8988T (cell line): ENCODE measurements around the gene ABLIM3.
A peak's percentile ranks its signal among the peaks of the same experiment; 100 is the strongest.

Experiments
- DNase-seq: peaks from one replicate; pipeline ENCODE4 v3.0.0; 2011

ABLIM3 gene

GRCh38 chr5:149221326-149221725, 80.0 kb downstream of the ABLIM3 start:
- DNase-seq: no peak

DNA sequence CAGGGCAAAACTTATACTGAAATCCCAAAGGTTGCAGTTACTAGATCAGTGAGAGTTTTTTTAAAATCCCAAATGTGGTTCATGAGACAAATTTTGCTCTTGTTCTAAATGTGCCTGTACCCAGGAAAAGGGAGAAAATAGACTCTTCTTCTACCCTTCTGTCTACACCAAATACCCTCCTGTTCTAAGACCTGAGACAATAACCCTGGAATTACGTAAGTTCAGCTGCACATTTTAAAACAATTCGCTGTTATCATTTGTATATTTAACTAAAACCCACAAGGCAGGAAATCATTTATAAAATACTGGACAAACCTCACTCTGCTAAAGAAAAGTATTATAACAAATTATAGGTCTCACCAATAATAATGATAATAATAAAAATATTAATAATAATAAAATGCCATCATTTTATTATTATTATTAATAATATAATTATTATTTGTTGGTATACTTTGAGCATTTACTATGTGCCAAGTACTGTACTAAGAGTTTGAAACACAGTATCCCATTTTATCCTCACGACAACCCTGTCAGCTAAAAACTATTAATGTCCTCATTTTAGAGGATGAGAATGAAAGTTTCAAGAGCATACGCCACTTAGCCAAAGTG, 80.5 kb downstream of the ABLIM3 start:
- DNase-seq: no peak

DNA sequence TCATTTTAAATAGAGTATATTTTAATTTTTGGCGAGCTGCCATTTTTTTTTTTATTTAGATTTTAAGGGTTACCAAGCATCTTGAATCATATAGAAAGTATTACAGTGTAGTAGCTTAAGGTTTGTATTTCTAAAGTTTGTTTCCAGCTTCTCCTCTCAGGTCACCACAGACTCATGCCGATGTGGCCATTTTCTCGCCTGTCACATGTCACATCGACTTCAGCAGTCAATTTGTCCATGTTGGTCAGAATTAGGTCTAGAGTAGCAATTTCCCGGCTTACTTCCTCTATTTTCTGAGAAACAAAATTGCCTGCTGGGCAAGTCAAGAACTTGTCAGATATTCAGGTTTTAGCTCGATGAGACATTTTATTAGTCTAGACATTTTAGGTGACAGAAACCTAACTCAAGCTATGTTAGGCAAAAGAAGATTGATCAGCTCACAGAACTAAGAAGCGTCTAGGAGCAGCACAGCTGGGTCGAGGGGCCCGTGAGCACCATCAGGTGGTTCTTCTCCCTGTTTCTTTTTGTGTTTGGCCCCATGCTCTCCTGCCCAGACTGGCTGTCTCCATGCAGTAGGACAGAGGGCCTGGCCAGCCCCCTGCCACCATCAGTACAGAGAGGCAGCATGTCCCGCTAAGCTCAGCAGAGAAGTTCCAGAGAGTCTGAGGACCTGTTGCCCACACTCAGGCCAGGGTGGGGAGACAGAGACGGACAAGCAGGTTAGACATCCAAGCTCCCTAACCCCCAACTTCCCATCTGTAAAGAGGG, 82.0 kb downstream of the ABLIM3 start:
- DNase-seq: no peak

DNA sequence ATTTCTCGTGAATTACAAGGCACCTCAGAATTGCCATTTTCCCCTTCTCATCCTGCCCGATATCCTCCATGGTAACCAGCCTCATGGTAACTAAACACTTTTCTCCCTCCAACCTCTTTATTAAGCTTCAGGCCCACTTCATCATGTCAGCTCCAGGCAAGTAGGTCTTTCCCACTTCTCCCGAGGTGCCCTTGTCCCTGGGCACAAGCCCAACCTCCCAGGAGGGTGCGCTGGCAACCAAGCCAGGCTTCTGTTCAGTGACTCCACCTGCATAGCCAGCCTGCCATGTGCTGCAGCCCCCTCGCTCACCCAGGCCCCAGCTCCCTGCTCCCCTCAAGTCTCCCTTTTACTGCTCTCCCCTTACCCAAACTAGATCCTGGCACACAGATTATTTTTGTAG, 83.0 kb downstream of the ABLIM3 start:
- DNase-seq: no peak

DNA sequence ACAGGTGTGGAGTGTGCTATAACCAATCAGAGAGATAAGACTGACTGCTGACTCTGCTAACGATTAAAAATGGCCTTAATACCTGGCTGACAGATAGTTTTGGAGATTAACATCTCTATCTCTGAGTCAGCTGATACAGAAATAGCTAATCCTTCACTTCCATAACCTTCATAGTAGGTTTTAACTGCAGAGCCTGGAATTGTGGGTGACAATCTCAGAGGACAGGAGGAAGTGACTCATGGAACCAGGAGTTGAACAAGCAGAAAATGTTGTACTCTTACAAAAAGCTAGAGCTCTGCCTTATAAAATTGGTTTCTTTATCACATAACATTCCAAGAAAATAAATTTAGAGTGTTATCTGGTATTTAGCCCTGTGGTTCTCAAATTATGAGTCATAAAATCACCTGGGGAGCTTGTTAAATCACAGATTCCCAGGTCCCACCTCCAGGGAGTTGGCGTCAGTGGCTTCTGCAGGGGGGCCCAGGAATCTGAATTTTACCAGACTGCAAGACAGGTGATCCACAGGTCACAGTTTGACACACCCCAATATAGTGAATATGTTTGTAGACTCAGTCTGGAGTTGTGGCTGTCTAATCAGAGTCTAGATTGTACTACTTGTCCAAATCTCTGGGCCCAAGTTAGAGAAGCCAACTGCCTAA, 86.0 kb downstream of the ABLIM3 start:
- DNase-seq: no peak

DNA sequence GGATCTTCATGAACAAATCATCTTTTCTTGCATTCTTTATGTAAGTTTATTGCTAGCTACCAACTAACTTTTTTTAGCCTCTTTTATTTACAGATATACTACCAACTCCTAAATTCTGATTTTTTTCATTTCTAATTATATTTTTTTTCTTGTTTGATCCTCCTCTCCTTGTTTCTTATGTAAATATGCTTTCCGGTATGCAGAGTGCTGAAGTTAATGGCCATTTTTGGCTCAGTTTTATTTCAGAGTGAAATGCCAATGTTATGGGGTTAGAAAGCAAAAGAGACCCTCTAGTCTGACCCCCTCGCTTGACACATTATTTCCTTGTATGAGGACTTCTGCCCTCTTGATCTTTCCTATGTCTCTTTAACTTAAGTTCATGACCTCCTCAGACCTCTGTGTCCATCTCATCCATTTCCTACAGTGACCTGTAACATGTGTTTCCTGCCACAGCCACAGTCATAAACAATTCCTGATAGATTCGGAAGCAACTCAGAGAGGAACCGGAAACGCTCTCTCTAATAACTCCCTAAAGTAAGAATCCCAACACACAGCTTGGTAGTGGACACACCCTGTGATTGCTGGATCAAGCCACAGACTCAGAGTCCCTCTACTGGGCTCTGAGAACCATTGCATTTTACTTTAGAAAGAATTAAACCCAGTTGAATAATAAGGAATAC, 87.5 kb downstream of the ABLIM3 start:
- peak; percentile 46 for DNase-seq

DNA sequence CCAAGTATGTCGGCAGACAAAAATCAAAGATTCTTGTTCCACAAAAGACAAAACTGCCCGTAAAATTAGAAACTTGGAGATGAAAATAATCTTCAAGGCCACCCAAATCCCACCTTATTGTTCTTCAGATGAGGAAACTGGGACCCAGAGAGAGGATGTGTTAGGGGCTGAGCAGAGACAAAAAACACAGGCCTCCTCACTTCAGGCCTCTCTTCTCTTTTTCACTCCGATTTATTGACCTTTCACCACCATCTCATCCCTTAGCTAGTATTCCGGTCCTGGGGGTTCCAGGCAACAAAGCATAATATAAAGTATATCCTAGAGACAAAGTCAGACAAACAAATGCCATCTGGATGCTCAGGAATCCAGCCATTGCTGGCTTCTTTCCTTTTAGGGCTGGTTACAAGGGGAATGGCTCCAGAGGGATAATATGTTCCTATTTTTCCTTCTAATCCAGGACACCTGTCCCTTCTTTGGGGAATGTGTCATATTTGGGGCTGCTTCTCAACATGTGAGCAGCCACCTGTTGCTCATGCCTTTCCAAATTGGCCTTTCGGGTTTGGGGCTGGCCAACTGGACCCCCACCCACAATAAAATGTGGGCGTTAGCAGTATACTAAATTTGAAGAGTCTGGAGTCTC, 88.1 kb downstream of the ABLIM3 start:
- DNase-seq: no peak

- DNase-seq: no peak
These were observed 94.5 kb downstream of the ABLIM3 start for GRCh38 chr5:149235841-149236240.

GRCh38 chr5:149237662-149238061, 96.4 kb downstream of the ABLIM3 start:
- DNase-seq: no peak

GRCh38 chr5:149238540-149238939, 97.2 kb downstream of the ABLIM3 start:
- DNase-seq: no peak

GRCh38 chr5:149239917-149240316, 98.6 kb downstream of the ABLIM3 start:
- DNase-seq: no peak

- DNase-seq: no peak
These were observed 99.2 kb downstream of the ABLIM3 start for GRCh38 chr5:149240354-149240998.

DNA sequence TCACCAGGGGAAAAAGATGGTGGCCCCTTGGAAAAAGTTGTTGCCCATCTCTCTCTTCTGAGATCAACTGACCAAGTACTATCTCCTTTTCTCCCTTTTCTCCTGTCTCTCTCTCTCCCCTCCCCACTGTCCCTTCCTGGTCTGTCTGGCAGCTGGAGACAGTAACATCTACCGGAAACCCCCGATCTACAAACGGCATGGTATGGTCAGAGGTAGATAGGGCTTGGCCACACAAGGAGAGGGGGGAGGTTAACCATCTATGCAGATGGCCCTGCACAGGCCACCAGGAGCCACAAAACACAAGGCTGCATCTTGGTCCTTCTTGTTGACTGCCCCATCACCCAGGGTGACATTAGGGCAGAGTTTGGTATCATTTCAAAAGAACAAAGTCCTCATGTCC, 101.0 kb downstream of the ABLIM3 start:
- DNase-seq: no peak

DNA sequence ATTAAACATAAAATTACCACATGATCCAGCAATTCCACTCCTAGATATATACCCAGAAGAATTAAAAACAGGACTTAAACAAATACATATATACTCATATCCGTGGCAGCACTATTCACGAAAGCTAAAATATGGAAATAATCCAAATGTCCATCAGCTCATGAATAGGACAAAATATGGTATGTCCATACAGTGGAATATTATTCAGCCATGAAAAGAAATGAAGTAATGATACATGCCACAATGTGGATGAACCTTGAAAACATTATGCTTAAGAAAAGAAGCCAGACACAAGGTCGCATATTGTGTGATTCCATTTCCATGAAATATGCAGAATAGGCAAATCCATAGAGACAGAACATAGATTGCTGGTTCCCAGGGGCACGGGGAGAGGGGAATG, 105.6 kb downstream of the ABLIM3 start:
- no peak for DNase-seq

- DNase-seq: no peak
These were observed 106.4 kb downstream of the ABLIM3 start for GRCh38 chr5:149247726-149248125.

GRCh38 chr5:149251546-149251945, 110.3 kb downstream of the ABLIM3 start:
- DNase-seq: no peak

DNA sequence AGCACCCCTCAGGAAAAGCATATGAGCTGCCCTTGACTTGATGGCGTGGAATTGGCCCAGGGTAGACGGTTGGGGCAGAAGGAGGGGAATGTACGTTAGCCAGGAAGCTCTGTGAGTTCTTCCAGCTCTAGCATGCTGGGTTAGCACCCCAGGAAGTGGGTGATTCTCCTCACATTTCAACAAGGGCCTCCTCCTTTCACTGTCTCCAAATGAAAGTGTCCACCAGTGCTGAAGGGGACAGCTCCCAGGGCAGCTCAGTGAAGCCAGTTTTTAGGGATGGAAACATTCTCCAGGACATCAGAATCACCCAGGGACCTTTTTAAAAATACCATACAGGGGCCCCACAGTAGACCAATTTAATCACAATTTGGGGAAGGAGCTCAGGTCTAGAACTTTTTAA, 113.2 kb downstream of the ABLIM3 start:
- DNase-seq: no peak

DNA sequence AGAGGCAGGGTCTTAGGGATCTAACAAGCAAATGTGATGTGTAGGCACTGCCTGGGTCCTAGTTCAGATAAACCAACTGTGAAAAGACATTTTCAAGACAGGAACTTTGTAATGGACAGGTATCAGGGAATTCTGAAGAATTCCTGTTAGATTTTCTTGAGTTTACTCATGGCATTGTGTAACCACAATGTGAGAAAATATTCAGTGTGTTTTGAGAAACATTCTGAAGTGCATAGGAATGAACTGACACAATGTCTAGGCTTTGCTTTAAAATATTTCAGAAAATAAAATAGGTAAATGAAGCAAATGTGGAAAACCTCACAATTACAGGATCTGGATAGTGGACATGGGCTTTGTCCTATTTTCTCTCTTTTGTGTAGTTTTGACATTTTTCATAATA, 115.2 kb downstream of the ABLIM3 start:
- DNase-seq: no peak

DNA sequence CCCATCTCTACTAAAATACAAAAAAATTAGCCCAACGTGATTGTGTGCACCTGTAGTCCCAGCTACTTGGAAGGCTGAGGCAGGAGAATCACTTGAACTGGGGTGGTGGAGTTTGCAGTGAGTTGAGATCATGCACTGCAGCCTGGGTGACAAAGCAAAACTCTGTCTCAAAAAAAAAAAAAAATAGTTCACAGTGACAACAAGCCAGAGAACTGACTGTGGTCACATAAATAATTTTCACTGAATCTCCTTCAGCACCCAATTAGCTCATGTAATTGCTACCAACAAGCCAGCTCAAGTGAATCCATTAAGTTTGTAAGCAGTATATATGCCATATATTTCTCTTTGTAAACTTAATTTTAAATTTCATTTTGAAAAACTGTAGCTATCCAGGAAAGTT, 115.8 kb downstream of the ABLIM3 start:
- DNase-seq: no peak

DNA sequence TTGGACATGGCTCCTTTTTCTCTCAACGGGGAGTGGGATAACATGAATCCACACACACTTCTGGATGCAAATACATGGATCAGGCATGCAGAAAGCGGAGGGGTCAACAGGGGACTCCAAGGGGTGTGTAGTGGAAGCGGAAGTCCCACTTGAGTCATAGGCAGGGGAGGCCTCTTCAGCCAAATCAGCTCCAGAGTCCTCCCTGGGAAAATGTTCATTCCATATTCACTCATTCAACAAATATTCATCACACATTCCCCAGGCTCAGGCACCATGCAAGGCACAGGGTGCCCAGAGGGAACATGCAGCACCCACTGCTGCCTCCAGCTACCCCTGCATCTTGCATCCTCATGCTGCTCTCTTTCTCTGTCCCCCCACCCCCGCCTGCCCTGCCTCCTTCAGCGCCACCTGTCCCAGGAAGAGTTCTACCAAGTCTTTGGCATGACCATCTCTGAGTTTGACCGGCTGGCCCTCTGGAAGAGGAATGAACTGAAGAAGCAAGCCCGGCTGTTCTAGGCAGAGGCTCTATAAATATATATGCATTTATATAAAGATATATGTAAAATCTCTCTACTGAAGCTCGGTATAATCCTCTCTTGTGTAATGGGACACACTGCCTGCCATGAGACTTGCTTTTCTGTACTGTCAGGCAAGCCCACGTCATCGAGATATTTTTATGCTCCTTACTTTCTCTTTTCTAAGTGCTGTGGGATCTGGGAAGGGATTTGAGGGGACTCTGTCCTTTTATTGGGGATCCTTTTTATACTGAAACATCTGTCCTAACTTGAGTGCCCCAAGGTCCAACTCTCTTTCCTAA, 116.8 kb downstream of the ABLIM3 start:
- peak; percentile 75 for DNase-seq

DNA sequence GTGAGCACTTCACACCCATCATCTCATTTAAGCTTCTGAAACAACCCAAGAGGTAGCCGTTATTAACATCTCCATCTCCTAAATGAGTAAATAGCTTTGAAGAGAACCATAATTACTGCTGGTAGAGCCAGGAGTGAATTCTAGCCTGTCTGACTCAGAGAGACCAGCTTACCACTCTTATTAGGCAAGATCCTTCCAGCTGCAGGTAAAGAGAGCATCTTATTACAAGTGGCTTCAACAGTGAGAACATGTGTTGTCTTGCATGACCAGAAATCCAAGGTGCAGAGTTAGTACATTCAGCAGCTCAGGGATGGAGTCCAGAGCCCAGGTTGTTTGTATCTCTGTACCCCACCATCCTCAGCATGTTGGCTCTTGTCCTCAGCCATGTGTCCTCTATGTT, 119.5 kb downstream of the ABLIM3 start:
- no peak for DNase-seq

DNA sequence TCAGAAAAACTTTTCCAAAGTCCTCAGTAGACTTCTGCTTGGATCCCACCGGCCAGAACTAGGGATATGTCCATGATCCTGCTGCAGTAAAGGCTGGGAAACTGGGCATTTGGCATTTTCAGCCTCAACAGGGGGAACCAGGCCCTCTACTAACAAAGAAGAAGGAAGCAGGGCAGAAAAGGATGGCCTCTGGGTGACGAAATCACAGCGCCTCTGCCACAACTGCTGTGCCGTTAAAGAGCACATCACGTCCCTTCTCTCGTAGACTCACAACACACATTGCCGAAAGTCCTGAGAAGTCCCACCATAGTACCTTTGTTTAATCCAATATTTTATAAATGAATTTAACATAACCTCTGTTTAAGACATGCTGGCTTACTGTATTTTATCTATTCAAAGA, 120.0 kb downstream of the ABLIM3 start:
- DNase-seq: no peak
